Thyroid gland (tissue), 4 donors: Measurements from ENCODE around the gene MTHFSD. TPM values are rescaled to one million over a fixed set of nuclear protein-coding genes. Genes with fewer than 3 reads are reported as not detected.

ENCODE experiments used
- DNase-seq, 2 donors: peaks; one replicate each; pipeline ENCODE4 v3.0.0-alpha.2; 2019
- H3K27ac ChIP-seq, 3 donors: fragments of 200-600 bp; sonication (generic); 1 replicate in 2 of 3; 2 replicates in 1 of 3; pipeline ENCODE4 v1.5.1; 2016 to 2019; ENCODE audit warnings: mild to moderate bottlenecking in 1 of 3, moderate library complexity in 1 of 3
- H3K27me3 ChIP-seq: fragments of 200-600 bp; sonication (generic); one replicate; pipeline ENCODE4 v1.5.1; 2019
- H3K36me3 ChIP-seq, 2 donors: fragments of 200-600 bp; sonication (generic); one replicate each; pipeline ENCODE4 v1.5.1; 2016 to 2019
- H3K4me1 ChIP-seq, 2 donors: fragments of 200-600 bp; sonication (generic); one replicate each; pipeline ENCODE4 v1.5.1; 2017 to 2019
- H3K4me3 ChIP-seq, 3 donors: fragments of 200-600 bp; sonication (generic); replicated peaks in 1 of 3; 1 replicate in 2 of 3; 2 replicates in 1 of 3; pipeline ENCODE4 v1.5.1; 2016; ENCODE audit warnings: mild to moderate bottlenecking in 1 of 3
- H3K9me3 ChIP-seq: fragments of 200-600 bp; sonication (generic); one replicate; pipeline ENCODE4 v1.5.1; 2017
- POLR2A ChIP-seq, 2 donors: fragments of 450-650 bp; IDR thresholded peaks; one replicate each; pipeline ENCODE4 v1.6.1; 2017; ENCODE audit warnings: antibody characterized with exemption in 2 of 2, mild to moderate bottlenecking in 2 of 2, moderate library complexity in 1 of 2
- WGBS, 2 donors: methylation state at CpG; one replicate each; pipeline ENCODE4 v1.1.5; 2017; 5-methylcytosine and 5-hydroxymethylcytosine counted together
- intact Hi-C: fragments of 100-400 bp; cut with DNase I; formaldehyde crosslinking; loops from one replicate; pipeline ENCODE4 v1.15.1; 2023
- total RNA-seq, 4 donors: library from RNA; depleted of rRNA; stranded (reverse); fragments of >200 nt; gene quantifications; one replicate each; pipeline ENCODE4 v1.2.3, GENCODE V29; 2016
- TF ChIP-seq, protein P1 (sequence below), 6 experiments: fragments of 200-600 bp in 3 of 6; fragments of 450-650 bp in 3 of 6; sonication (generic) in 3 of 6; IDR thresholded peaks; one replicate each; pipeline ENCODE4 v1.5.1; 2016 to 2019; ENCODE audit warnings: antibody characterized with exemption in 6 of 6, mild to moderate bottlenecking in 2 of 6, inconsistent platforms in 1 of 6, moderate library complexity in 1 of 6

The MTHFSD gene
- total RNA-seq, 4 donors from 2014 or later = 21.2 to 27.4 (median 25.2) TPM

DNA sequence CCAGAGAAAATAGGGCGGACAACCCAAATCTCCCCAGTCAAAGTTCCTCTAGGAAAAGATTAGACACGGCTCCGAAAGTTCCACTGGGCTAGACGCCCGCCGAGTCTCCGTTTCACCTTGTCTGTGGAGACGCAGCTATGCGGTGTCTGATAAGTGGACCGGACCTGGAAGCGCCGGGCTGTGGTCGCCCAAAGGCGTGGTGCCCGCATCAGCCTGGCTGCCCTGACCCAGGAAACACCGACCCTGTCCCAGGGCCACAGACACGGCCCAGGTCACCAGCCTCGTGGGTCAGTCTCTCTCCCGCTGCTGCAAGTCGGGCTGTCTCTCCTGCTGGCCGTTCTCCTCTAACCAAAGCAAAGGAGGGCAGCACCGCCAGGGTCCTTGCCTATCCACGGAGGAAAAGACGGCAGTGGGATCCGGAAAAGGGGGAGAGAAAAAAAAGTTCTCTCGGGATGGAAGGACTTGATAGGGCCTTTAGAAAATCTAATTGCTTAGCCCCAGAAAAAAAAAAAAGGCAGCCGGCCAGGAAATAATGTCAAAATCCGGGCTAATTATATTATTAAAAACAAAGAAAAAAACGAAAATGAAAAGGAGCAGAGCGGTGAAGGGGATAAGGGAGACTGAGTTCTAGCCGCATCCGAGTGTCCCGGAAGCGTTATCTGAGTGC lies 58.6 kb downstream of the MTHFSD start:
- no peak overlapping the region for H3K27ac ChIP-seq
- H3K9me3 ChIP-seq = no peaks in the 10 kb centered on the region
- H3K36me3 ChIP-seq = no peaks in the 10 kb centered on the region
- intact Hi-C loops = no loop called here
- 18 to 20% methylated on average over 33 to 34 of the region's 34 CpGs for WGBS, 2 donors
- DNase-seq = no peak
- peaks cover 36% of the 10 kb centered on the region for H3K27me3 ChIP-seq
- H3K4me3 ChIP-seq = no peak overlapping the region
- TF ChIP-seq POLR2A (IDR thresholded peaks at IDR 0.05) = no peak
- TF ChIP-seq, protein P1, sequence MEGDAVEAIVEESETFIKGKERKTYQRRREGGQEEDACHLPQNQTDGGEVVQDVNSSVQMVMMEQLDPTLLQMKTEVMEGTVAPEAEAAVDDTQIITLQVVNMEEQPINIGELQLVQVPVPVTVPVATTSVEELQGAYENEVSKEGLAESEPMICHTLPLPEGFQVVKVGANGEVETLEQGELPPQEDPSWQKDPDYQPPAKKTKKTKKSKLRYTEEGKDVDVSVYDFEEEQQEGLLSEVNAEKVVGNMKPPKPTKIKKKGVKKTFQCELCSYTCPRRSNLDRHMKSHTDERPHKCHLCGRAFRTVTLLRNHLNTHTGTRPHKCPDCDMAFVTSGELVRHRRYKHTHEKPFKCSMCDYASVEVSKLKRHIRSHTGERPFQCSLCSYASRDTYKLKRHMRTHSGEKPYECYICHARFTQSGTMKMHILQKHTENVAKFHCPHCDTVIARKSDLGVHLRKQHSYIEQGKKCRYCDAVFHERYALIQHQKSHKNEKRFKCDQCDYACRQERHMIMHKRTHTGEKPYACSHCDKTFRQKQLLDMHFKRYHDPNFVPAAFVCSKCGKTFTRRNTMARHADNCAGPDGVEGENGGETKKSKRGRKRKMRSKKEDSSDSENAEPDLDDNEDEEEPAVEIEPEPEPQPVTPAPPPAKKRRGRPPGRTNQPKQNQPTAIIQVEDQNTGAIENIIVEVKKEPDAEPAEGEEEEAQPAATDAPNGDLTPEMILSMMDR (IDR thresholded peaks at IDR 0.05) = no peak
- peaks cover 3 to 5% of the 10 kb centered on the region in 2 donors for H3K4me1 ChIP-seq

DNA sequence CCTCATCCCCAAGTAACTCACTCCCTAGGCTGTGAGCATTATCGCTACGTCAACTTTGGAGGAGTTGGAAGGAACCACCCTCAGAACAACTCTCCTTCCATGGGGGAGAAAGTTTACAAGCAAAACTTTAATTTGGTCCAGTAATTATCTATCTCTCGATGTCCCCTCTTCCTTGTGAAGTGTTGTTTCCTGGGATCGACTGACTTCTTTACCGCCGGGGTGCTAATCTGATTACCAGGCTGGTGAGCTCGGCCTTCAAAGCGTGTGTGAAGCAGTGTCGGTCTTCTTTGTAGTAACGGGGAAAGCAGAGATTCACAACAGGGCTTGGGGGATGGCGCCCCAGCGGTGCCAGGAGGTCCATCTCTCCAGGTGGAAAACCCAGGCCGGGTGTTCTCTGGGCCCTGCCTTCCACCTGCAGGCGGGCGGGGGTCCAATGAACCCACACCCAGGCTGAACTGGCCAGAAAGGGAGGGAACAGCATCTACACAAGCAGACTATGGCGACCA lies 59.2 kb downstream of the MTHFSD start:
- H3K4me3 ChIP-seq = no peak overlapping the region
- H3K9me3 ChIP-seq = no peaks in the 10 kb centered on the region
- H3K27me3 ChIP-seq = peaks cover 36% of the 10 kb centered on the region
- no peak for DNase-seq
- no peak overlapping the region for H3K27ac ChIP-seq
- no peaks in the 10 kb centered on the region for H3K36me3 ChIP-seq
- no peak for TF ChIP-seq POLR2A (IDR thresholded peaks at IDR 0.05)
- TF ChIP-seq, protein P1 (IDR thresholded peaks at IDR 0.05) = no peak
- intact Hi-C loops = no loop called here
- H3K4me1 ChIP-seq = peaks cover 3 to 5% of the 10 kb centered on the region in 2 donors
- 22 to 38% methylated on average over 16 of the region's 16 CpGs for WGBS, 2 donors

DNA sequence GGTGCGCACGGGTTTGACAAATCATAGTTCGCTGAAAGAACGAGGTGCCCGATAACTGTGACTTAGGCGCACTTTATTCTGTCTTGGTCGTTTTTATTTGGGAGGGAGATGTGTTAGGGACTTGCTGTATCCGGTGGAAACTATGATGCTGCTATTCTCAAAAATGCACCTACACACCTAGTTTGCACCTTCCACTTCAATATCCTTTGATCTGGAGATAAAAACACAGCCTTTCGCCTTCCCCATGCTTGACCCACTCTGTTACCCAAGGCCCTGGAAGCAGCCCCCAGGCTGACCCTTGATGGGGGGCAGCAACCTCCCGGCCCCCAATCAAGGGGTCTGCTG lies 59.7 kb downstream of the MTHFSD start:
- TF ChIP-seq, protein P1 (IDR thresholded peaks at IDR 0.05) = no peak
- TF ChIP-seq POLR2A (IDR thresholded peaks at IDR 0.05) = no peak
- 22 to 23% methylated on average over 10 of the region's 10 CpGs for WGBS, 2 donors
- Histone ChIP-seq H3K9me3 (no peaks in the 10 kb centered on the region), H3K27ac (no peak overlapping the region), H3K27me3 (peaks cover 33% of the 10 kb centered on the region), H3K36me3 (no peaks in the 10 kb centered on the region), H3K4me3 (no peak overlapping the region), H3K4me1 (peaks cover 3 to 5% of the 10 kb centered on the region in 2 donors)
- intact Hi-C loops = no loop called here
- DNase-seq = no peak

GRCh38 chr16:86494565-86495356 lies 60.3 kb downstream of the MTHFSD start:
- 15 to 27% methylated on average over 39 to 48 of the region's 54 CpGs for WGBS, 2 donors
- no peak for TF ChIP-seq POLR2A (IDR thresholded peaks at IDR 0.05)
- TF ChIP-seq, protein P1 (IDR thresholded peaks at IDR 0.05) = no peak
- Histone ChIP-seq H3K27me3 (peaks cover 28% of the 10 kb centered on the region), H3K27ac (no peak overlapping the region), H3K4me3 (no peak overlapping the region), H3K9me3 (no peaks in the 10 kb centered on the region), H3K4me1 (peaks cover 3 to 5% of the 10 kb centered on the region in 2 donors), H3K36me3 (no peaks in the 10 kb centered on the region)
- DNase-seq = no peak
- intact Hi-C loops = no loop called here
